Stimulated activated naive CD4-positive, alpha-beta T cell (primary cell): ENCODE results near the gene SERPINA3.
"Not testable (repeated sequence)": the region's sequence is repeated elsewhere in the genome, so short reads cannot be mapped to it uniquely, and the experiment has no call there.

Experiments used
- DNase-seq, 6 experiments: peaks; one replicate each; lab custom pipeline; 2025; lab: John Stamatoyannopoulos, UW

The SERPINA3 gene

DNA sequence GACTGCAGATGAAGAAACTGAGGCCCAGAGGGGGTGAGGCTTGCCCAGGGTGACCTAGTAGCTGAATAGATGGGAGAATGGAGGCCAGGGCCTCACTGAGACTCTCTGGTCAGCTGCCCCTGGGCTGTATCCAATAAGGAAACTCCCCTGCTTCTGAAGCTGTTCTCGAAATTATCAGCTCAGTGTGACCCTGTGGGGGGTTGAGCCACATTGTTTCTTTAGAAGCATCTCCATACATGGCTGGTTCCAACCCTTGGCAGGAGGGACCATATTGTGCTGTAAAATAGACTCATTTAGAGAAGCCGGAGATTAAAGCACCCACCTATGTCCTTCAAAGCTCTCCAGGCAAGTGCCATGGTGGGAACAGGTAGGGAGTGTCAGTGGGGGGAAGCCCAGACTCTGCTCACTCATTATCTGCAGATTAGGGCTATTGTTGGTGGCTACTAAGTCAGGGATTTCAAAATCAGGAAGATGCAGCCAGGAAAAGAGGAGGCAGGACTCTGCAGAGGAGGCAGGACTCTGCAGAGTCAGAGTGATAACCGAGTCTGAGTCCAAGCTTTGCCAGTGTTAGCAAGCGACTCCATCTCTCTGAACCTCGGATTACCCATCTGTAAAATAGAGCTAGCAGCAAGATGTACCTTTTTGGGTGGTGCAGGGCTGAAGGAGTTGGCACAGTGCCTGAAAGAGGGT, 27.5 kb upstream of the SERPINA3 start:
- DNase-seq = no peak

GRCh38 chr14:94586635-94587034, 25.6 kb upstream of the SERPINA3 start:
- DNase-seq = no peak

GRCh38 chr14:94588311-94588710, 23.9 kb upstream of the SERPINA3 start:
- no peak for DNase-seq

GRCh38 chr14:94591073-94591472, 21.1 kb upstream of the SERPINA3 start:
- no peak for DNase-seq

GRCh38 chr14:94591871-94592270, 20.3 kb upstream of the SERPINA3 start:
- DNase-seq = no peak

DNA sequence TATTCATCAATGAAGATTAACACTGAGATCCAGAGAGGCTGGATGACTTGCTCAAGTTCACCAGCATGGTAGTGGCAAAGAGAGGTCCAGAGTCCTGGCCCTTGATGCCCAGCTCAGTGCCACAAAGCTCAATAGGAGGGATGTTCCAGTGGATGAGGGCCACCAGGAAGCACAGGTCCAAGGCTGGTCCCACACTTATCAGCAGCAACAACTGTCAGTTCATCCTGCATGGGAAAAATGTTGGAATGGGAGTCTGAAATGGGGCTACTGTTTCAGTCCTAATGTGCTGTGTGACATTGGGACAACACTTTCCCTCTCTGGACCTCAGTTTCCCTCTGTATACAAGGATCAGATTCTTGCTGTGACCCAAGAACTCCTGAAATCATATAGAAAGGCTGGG, 19.7 kb upstream of the SERPINA3 start:
- DNase-seq = no peak

DNA sequence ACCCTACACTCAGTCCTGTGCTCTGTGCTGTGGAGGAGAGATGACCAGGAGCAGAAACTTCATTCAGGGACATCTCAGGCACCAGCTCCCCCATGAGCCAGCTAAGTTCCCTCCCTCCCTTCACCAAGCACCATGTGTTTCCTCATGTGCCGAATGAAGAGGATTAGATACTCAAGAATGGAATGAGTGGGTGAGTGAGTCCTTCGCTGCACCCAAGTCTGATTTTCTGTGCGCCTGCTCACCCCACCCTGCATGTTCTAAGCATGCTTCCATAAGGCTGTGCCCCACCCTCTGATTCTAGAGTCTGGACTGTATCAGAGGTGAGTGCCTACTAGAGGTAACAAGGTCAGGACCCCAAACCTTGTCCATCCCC, 18.8 kb upstream of the SERPINA3 start:
- no peak for DNase-seq

GRCh38 chr14:94593749-94594431, 18.3 kb upstream of the SERPINA3 start:
- no peak for DNase-seq

GRCh38 chr14:94594441-94594840, 17.8 kb upstream of the SERPINA3 start:
- no peak for DNase-seq

DNA sequence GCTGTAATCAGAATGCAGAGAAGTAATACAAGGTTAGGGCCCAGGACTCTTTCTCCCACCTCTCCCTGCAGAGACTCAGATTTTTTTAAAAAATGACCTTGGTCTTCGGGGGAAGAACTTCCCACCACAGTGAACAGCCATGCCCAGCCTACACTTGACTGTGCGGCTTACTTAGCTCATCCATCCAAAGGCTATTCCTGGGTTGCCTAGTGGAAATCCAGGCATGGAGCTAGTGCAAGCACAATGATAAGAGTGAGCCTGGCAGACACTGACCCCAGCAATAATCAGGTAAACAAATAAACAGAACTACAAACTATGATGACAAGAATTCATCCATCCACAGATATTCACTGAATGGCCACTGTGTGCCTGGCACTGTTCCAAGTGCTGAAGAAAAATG, 16.3 kb upstream of the SERPINA3 start:
- DNase-seq = no peak

DNA sequence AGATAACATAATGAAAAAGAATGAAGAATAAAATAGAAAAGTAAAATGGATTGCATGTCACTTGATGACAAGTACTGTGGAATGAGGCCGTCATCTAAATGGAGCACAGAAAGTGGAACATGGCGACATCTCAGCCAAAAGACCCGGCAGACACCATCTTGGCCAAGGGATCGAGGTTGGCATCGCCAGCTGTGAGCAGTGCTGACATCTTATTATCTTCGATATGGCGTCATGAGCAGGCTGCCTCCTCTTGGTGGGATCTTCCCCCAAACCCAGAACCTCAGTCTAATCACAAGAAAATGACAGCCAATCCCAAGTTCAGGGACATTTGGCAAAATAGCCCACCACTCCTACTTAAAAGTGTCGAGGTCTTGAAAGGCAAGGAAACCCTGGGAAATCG, 15.8 kb upstream of the SERPINA3 start:
- DNase-seq = no peak

GRCh38 chr14:94597788-94598187, 14.4 kb upstream of the SERPINA3 start:
- no peak for DNase-seq

GRCh38 chr14:94598506-94598815, 13.7 kb upstream of the SERPINA3 start:
- no peak for DNase-seq

DNA sequence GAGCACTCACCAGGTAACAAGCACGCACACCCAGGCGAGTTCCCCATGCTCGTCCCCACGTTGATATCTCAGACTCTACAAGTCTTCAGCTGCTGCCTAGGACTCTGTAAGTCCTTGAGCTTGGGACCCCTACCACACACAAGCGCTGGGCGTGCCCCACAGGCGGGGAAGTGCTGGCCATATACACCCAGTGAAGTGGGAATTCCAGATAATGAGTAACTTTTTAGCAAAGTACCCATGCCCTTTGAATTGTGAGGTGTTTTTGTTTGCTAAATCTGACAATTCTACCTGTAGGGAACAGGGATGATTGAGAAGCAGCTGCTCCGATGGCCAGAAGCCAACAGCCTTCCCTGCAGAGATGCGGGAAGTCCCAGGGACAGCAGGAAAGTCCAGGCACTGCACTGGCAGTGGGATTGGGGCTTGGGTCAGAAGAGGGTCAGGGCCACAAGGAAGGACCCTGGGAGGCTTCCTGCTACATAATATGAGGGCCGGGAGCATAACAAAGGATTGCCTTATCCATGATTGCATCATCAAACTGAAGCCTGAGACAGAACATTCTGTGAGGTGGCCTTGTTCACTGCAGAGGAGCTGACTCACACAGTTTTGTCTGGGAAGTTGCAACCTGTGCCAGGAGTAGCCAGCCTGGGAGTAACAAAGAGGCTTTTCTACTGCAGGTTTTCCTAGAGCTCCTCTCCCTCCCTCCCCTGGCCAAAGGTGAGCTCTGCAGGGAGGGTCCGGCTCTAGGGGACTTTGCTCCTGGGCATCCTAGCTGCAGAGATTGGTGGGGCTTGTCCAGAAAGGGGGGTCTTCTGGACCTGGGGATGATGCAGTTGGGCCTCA, 13.2 kb upstream of the SERPINA3 start:
- no peak for DNase-seq

GRCh38 chr14:94599656-94600004, 12.6 kb upstream of the SERPINA3 start:
- DNase-seq = no peak

- DNase-seq = no peak
Observed at GRCh38 chr14:94600148-94600545, 12.0 kb upstream of the SERPINA3 start.

GRCh38 chr14:94601884-94602391, 10.3 kb upstream of the SERPINA3 start:
- DNase-seq = no peak

- no peak for DNase-seq
Observed at GRCh38 chr14:94602722-94603121, 9.5 kb upstream of the SERPINA3 start.

DNA sequence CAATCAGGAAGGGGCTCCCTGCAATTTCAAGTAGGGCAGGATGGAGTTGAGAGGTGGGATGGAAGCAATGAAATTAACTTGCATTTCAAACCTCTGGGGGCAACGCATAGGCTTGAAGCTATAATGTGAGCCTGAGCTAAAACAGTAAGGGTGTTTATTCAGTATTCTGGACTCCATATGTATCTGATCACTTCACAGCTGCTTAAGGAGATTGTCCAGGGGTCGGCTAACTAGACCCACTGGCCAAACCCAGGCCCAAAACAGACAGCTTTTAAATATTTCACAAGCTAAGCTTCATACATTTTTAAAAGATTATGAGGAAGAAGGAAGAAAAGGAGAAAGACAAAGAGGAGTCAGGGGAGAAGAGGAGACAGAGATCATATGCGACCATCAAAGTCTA, 6.8 kb upstream of the SERPINA3 start:
- no peak for DNase-seq

GRCh38 chr14:94608966-94609365, 3.2 kb upstream of the SERPINA3 start:
- DNase-seq = not testable (repeated sequence)

DNA sequence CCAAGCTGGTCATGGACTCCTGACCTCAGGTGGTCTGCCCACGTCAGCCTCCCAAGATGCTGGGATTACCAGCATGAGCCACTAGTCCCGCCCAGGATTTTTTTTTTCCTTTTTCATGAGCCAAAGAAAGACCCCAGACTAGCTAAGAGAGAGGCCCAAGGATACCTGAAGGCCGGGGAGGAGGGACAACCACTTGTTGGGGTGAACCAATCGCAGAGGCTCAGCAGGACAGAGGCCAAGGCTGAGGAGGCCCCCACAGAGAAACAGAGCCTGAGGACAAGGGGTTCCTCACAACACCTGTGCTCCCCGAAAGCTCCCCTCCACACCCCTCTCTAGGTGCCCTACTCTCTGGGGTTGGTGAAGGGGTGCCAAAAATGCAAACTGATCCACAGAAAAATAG, 1.0 kb upstream of the SERPINA3 start:
- no peak for DNase-seq

GRCh38 chr14:94612580-94613554, 676 bp downstream of the SERPINA3 start:
- DNase-seq = no peak
